SU-DHL-6 (cell line): ENCODE data around the gene ANKRD17.

ENCODE experiments used
- EZH2phosphoT487 ChIP-seq: fragments of 200-600 bp; sonication (generic), shearing (Covaris generic); conservative IDR thresholded peaks from 2 replicates; pipeline ENCODE4 v1.6.1; 2018; ENCODE audit warnings: mild to moderate bottlenecking, antibody characterized with exemption, low read length, moderate library complexity, mixed read lengths
- TF ChIP-seq, protein P1 (sequence below): fragments of 200-600 bp; sonication (generic); IDR thresholded peaks from one replicate; pipeline ENCODE4 v1.5.1; 2017; ENCODE audit warnings: antibody characterized with exemption, mild to moderate bottlenecking, low read length, moderate library complexity; ENCODE audit not compliant: insufficient read depth, poor library complexity, severe bottlenecking

DNA sequence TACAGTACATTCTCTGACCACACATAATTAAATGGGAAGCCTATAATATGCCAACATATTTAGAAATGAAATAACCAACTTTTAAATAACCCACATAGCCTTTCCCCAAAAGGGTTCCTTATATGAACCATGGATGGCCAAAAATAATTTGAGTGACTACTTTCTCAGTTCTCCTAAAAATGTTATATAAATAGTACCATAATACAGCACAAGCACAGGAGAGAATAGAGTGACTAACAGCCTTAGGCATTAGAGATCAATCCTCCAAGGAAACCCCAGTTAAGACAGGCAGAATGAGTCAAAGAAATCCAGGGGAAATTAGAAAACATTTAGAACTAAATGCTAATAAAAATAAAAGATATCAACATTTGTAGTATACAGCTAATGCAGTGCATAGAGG, 50.2 kb downstream of the ANKRD17 start:
- TF ChIP-seq EZH2phosphoT487 = no peak
- TF ChIP-seq, protein P1, sequence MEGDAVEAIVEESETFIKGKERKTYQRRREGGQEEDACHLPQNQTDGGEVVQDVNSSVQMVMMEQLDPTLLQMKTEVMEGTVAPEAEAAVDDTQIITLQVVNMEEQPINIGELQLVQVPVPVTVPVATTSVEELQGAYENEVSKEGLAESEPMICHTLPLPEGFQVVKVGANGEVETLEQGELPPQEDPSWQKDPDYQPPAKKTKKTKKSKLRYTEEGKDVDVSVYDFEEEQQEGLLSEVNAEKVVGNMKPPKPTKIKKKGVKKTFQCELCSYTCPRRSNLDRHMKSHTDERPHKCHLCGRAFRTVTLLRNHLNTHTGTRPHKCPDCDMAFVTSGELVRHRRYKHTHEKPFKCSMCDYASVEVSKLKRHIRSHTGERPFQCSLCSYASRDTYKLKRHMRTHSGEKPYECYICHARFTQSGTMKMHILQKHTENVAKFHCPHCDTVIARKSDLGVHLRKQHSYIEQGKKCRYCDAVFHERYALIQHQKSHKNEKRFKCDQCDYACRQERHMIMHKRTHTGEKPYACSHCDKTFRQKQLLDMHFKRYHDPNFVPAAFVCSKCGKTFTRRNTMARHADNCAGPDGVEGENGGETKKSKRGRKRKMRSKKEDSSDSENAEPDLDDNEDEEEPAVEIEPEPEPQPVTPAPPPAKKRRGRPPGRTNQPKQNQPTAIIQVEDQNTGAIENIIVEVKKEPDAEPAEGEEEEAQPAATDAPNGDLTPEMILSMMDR = no peak
